WTC11 (cell line): ENCODE data around the gene XPNPEP1.

ENCODE experiments used
- SP1 ChIP-seq: sonication (generic); formaldehyde crosslinking; conservative IDR thresholded peaks from 2 replicates; pipeline ENCODE4 v1.8.1; 2022; ENCODE audit warnings: missing genetic modification reagents
- TF ChIP-seq, protein P1 (sequence below): sonication (generic); formaldehyde crosslinking; conservative IDR thresholded peaks from 2 replicates; pipeline ENCODE4 v1.8.1; 2022; ENCODE audit warnings: mild to moderate bottlenecking, missing genetic modification reagents
- TF ChIP-seq, protein P2 (sequence below): fragments of 200-600 bp; IDR thresholded peaks from 2 replicates; pipeline ENCODE4 v1.8.0; 2022; ENCODE audit warnings: antibody characterized with exemption

DNA sequence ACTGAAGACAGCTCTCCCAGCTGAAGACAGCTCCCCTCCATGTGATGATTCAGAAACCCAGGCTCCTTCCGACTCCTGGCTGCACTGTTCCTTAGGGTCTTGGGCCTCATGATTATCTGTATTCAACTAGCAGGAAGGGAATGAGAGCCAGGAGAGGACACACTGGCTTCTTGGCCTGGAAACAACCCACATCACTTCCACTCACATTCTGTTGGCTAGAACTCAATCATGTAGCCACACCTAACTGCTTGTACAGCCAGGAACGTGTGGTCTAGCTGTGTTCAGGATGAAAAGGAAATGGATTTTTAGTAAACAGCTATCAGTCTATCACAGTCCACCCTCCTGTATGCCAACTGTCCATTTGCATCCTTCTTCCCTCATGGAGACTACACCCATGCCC is 30.5 kb upstream of the XPNPEP1 start:
- TF ChIP-seq, protein P1, sequence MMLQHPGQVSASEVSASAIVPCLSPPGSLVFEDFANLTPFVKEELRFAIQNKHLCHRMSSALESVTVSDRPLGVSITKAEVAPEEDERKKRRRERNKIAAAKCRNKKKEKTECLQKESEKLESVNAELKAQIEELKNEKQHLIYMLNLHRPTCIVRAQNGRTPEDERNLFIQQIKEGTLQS, result no peak
- TF ChIP-seq, protein P2, sequence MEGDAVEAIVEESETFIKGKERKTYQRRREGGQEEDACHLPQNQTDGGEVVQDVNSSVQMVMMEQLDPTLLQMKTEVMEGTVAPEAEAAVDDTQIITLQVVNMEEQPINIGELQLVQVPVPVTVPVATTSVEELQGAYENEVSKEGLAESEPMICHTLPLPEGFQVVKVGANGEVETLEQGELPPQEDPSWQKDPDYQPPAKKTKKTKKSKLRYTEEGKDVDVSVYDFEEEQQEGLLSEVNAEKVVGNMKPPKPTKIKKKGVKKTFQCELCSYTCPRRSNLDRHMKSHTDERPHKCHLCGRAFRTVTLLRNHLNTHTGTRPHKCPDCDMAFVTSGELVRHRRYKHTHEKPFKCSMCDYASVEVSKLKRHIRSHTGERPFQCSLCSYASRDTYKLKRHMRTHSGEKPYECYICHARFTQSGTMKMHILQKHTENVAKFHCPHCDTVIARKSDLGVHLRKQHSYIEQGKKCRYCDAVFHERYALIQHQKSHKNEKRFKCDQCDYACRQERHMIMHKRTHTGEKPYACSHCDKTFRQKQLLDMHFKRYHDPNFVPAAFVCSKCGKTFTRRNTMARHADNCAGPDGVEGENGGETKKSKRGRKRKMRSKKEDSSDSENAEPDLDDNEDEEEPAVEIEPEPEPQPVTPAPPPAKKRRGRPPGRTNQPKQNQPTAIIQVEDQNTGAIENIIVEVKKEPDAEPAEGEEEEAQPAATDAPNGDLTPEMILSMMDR, result no peak
- no peak for TF ChIP-seq SP1 (CRISPR knock-in tag)
